HCT116 (cell line): Measurements from ENCODE around the gene GBGT1. TPM values are rescaled to one million over a fixed set of nuclear protein-coding genes. Genes with fewer than 3 reads are reported as not detected.

Source experiments
- ATAC-seq: fragments of 200-7000 bp; cut with Tn5 transposase; 2 replicates; pipeline ENCODE4 v1.9.1; 2020; ENCODE audit warnings: mild to moderate bottlenecking, moderate library complexity
- BruUV-seq: library from RNA; stranded (reverse); fragments of 400-500 nt; replicated peaks from 2 replicates; lab custom pipeline; 2021; lab: Mats Ljungman, UMichigan
- CTCF ChIA-PET: fragments of 300-600 bp; sonication (Branson Sonifier 250); formaldehyde crosslinking; loops from one replicate; lab custom pipeline; 2021; ENCODE audit warnings: antibody characterized with exemption; lab: Charles Lee
- POLR2A ChIA-PET: fragments of 300-600, 350-600 bp; sonication (Branson Sonifier 250); formaldehyde crosslinking; loops from one replicate; lab custom pipeline; 2021; ENCODE audit warnings: antibody characterized with exemption; lab: Charles Lee
- RAD21 ChIA-PET, 2 experiments: fragments of 300-600 bp; sonication (Branson Sonifier 250); formaldehyde crosslinking; loops; one replicate each; lab custom pipeline; 2023; ENCODE audit warnings: low total read pairs in 2 of 2; ENCODE audit not compliant: uncharacterized antibody in 2 of 2, unreplicated experiment in 2 of 2, low non-redundant PET in 1 of 2; lab: Charles Lee
- DNase-seq: peaks from one replicate; pipeline ENCODE4 v3.0.0-alpha.2; 2010; ENCODE audit warnings: low read depth, low spot score
- H2AFZ ChIP-seq: fragments of 200-600 bp; shearing (Covaris generic), sonication (generic); 2 replicates; pipeline ENCODE4 v1.6.1; 2017; ENCODE audit warnings: low read depth, mixed run types, mixed read lengths, antibody characterized with exemption, low read length; ENCODE audit not compliant: poor library complexity, severe bottlenecking
- H3K27ac ChIP-seq: 2 replicates; pipeline ENCODE4 v1.5.1; 2012; ENCODE audit warnings: low read depth, low read length
- H3K27me3 ChIP-seq: fragments of 200-600 bp; sonication (generic); 2 replicates; pipeline ENCODE4 v1.6.1; 2016; ENCODE audit warnings: mixed run types, low read length, mixed read lengths; ENCODE audit not compliant: insufficient read depth
- H3K36me3 ChIP-seq, 2 experiments: fragments of 200-500 bp in 1 of 2; fragments of 200-600 bp in 1 of 2; sonication (Bioruptor generic) in 1 of 2; sonication (generic) in 1 of 2; 2 replicates each; pipeline versions ENCODE4 v1.5.1 to v1.6.1; 2014 to 2016; ENCODE audit warnings: low read length in 2 of 2, inconsistent platforms in 1 of 2, mixed read lengths in 1 of 2, mixed run types in 1 of 2; ENCODE audit not compliant: insufficient read depth in 2 of 2, control insufficient read depth in 1 of 2
- H3K4me1 ChIP-seq, 2 experiments: fragments of 200-600 bp in 1 of 2; sonication (generic) in 1 of 2; 2 replicates each; pipeline versions ENCODE4 v1.5.1 to v1.6.1; 2012 to 2017; ENCODE audit warnings: low read length in 2 of 2, inconsistent platforms in 1 of 2, mild to moderate bottlenecking in 1 of 2, mixed read lengths in 1 of 2, mixed run types in 1 of 2, moderate library complexity in 1 of 2; ENCODE audit not compliant: insufficient read depth in 2 of 2, control insufficient read depth in 1 of 2
- H3K4me2 ChIP-seq: fragments of 200-600 bp; sonication (generic); 2 replicates; pipeline ENCODE4 v1.6.1; 2017; ENCODE audit warnings: mixed run types, low read length, mixed read lengths
- H3K4me3 ChIP-seq, 2 experiments: fragments of 200-600 bp in 1 of 2; sonication (generic) in 1 of 2; replicated peaks in 1 of 2; 2 replicates each; pipeline ENCODE4 v1.5.1; 2011 to 2016; ENCODE audit warnings: low read length in 2 of 2, control low read depth in 1 of 2, low read depth in 1 of 2, mild to moderate bottlenecking in 1 of 2, mixed read lengths in 1 of 2, mixed run types in 1 of 2
- H3K79me2 ChIP-seq: fragments of 200-600 bp; sonication (generic); 2 replicates; pipeline ENCODE4 v1.6.1; 2017; ENCODE audit warnings: mild to moderate bottlenecking, mixed run types, low read length, moderate library complexity, mixed read lengths; ENCODE audit not compliant: insufficient read depth
- H3K9ac ChIP-seq: fragments of 200-600 bp; sonication (generic); 2 replicates; pipeline ENCODE4 v1.6.1; 2016; ENCODE audit warnings: low read length, mixed read lengths
- H3K9me2 ChIP-seq: fragments of 200-600 bp; sonication (generic), shearing (Covaris generic); 2 replicates; pipeline ENCODE4 v1.6.1; 2017; ENCODE audit warnings: mixed run types, mild to moderate bottlenecking, moderate library complexity; ENCODE audit not compliant: insufficient read depth
- H3K9me3 ChIP-seq, 2 experiments: fragments of 200-500 bp in 1 of 2; fragments of 200-600 bp in 1 of 2; sonication (Bioruptor generic) in 1 of 2; sonication (generic) in 1 of 2; 2 replicates each; pipeline ENCODE4 v1.6.1; 2014 to 2017; ENCODE audit warnings: low read length in 2 of 2, mixed read lengths in 2 of 2, inconsistent platforms in 1 of 2, low read depth in 1 of 2, mild to moderate bottlenecking in 1 of 2, mixed run types in 1 of 2, moderate library complexity in 1 of 2; ENCODE audit not compliant: control insufficient read depth in 1 of 2, insufficient read depth in 1 of 2
- H4K20me1 ChIP-seq: fragments of 200-600 bp; sonication (generic), shearing (Covaris generic); 2 replicates; pipeline ENCODE4 v1.6.1; 2017; ENCODE audit warnings: mixed run types, mild to moderate bottlenecking, moderate library complexity; ENCODE audit not compliant: insufficient read depth
- CEBPB ChIP-seq: IDR thresholded peaks from 2 replicates; pipeline ENCODE4 v1.6.1; 2012; ENCODE audit warnings: low read depth
- EGR1 ChIP-seq: IDR thresholded peaks from 2 replicates; pipeline ENCODE4 v1.6.1; 2012; ENCODE audit warnings: low read depth
- EZH2 ChIP-seq: fragments of 200-600 bp; sonication (generic); IDR thresholded peaks from 2 replicates; pipeline ENCODE4 v1.6.1; 2017; ENCODE audit warnings: antibody characterized with exemption, mixed run types
- EZH2phosphoT487 ChIP-seq: fragments of 200-600 bp; IDR thresholded peaks from 2 replicates; pipeline ENCODE4 v1.6.1; 2018; ENCODE audit warnings: antibody characterized with exemption, borderline replicate concordance
- JUND ChIP-seq: IDR thresholded peaks from 2 replicates; pipeline ENCODE4 v1.6.1; 2012
- POLR2A ChIP-seq: IDR thresholded peaks from 2 replicates; pipeline ENCODE4 v1.7.0; 2011; ENCODE audit warnings: borderline replicate concordance; ENCODE audit not compliant: insufficient read depth, insufficient read length; ENCODE audit errors: extremely low read depth
- POLR2AphosphoS5 ChIP-seq: IDR thresholded peaks from 2 replicates; pipeline ENCODE4 v1.6.1; 2011; ENCODE audit warnings: mild to moderate bottlenecking, low read depth, low read length, moderate library complexity
- SIN3A ChIP-seq: IDR thresholded peaks from 2 replicates; pipeline ENCODE4 v1.6.1; 2012; ENCODE audit warnings: low read depth
- SP1 ChIP-seq: IDR thresholded peaks from 2 replicates; pipeline ENCODE4 v1.6.1; 2012; ENCODE audit warnings: low read depth
- TCF7L2 ChIP-seq: IDR thresholded peaks from 2 replicates; pipeline ENCODE4 v1.7.0; 2011; ENCODE audit warnings: borderline replicate concordance, inconsistent platforms; ENCODE audit not compliant: insufficient read depth, insufficient read length; ENCODE audit errors: extremely low read depth
- YY1 ChIP-seq: IDR thresholded peaks from 2 replicates; pipeline ENCODE4 v1.6.1; 2011; ENCODE audit warnings: low read length, low read depth, moderate library complexity, mild to moderate bottlenecking; ENCODE audit not compliant: insufficient replicate concordance; ENCODE audit errors: extremely low read depth
- ZFX ChIP-seq: fragments of 450-650 bp; IDR thresholded peaks from 2 replicates; pipeline ENCODE4 v1.6.1; 2017
- intact Hi-C: fragments of 100-400 bp; cut with micrococcal nuclease; formaldehyde crosslinking; loops from 2 replicates; pipeline ENCODE4 v1.10.0; 2022
- total RNA-seq: library from RNA; stranded (reverse); gene quantifications from one replicate; pipeline ENCODE4 v1.2.1, GENCODE V29; 2021; ENCODE audit not compliant: unreplicated experiment
- TF ChIP-seq, protein P1 (sequence below), 3 experiments: fragments of 200-600 bp in 1 of 3; sonication (generic) in 1 of 3; IDR thresholded peaks in 2 of 3; conservative IDR thresholded peaks in 1 of 3; 2 replicates each; pipeline ENCODE4 v1.5.1; 2012 to 2017; ENCODE audit warnings: low read depth in 2 of 3, low read length in 2 of 3, antibody characterized with exemption in 1 of 3, borderline replicate concordance in 1 of 3, control low read depth in 1 of 3, mild to moderate bottlenecking in 1 of 3, mixed read lengths in 1 of 3, mixed run types in 1 of 3, moderate library complexity in 1 of 3; ENCODE audit not compliant: insufficient read depth in 1 of 3
- TF ChIP-seq, protein P2 (sequence below): IDR thresholded peaks from 2 replicates; pipeline ENCODE4 v1.6.1; 2012
- TF ChIP-seq, protein P3 (sequence below): IDR thresholded peaks from 2 replicates; pipeline ENCODE4 v1.6.1; 2011; ENCODE audit warnings: mild to moderate bottlenecking, low read length, moderate library complexity; ENCODE audit not compliant: insufficient replicate concordance; ENCODE audit errors: extremely low read depth

The GBGT1 gene
- total RNA-seq, 1 experiment from 2014 or later, result 0.34 TPM

DNA sequence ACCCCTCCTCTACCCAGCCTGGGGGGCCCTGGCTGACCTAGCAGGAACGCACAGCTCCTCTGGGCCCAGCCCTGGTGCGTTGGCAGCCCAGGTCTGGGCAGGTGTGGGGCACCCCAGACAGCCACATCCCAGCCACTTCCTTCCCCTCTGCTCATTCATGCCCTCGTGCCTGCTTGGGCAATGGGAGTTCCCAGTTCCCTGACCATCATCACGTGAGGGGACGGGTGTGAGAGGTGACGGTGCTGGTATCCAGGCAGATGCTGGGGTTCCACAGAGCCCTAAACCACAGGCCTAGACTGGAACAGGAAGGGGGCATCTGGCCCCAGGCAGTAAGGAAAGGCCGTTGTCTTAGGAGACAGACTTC, 51.1 kb downstream of the GBGT1 start:
- H4K20me1 ChIP-seq, result no peaks in the 10 kb centered on the region
- H3K79me2 ChIP-seq, result peaks cover 15% of the 10 kb centered on the region; the same call in 1 of the 2 replicates
- H2AFZ ChIP-seq, result no peak overlapping the region
- ATAC-seq, result no peak
- ChIA-PET POLR2A (no interaction called here), RAD21 (interaction anchor here in 1 of 2 experiments (1.1 kb wide), 1 partner anchor 32 kb away, joined by 3 read pairs; no protein-coding TSS in a partner anchor)
- intact Hi-C loops, result no loop called here
- no peak overlapping the region for H3K27ac ChIP-seq
- peaks cover 0 to 12% of the 10 kb centered on the region in 2 experiments; a peak in 2 of 4 replicates for H3K4me1 ChIP-seq
- H3K4me2 ChIP-seq, result no peak overlapping the region
- H3K4me3 ChIP-seq, result no peak overlapping the region
- no peaks in the 10 kb centered on the region for H3K9me3 ChIP-seq
- no peak for DNase-seq
- BruUV-seq, result no TSS peak
- TF ChIP-seq JUND (no peak), POLR2AphosphoS5 (no peak), EGR1 (no peak), ZFX (no peak), SIN3A (no peak), SP1 (no peak), EZH2 (no peak), CEBPB (no peak), TCF7L2 (no peak), EZH2phosphoT487 (no peak), YY1 (no peak), POLR2A (no peak)
- TF ChIP-seq, protein P1, sequence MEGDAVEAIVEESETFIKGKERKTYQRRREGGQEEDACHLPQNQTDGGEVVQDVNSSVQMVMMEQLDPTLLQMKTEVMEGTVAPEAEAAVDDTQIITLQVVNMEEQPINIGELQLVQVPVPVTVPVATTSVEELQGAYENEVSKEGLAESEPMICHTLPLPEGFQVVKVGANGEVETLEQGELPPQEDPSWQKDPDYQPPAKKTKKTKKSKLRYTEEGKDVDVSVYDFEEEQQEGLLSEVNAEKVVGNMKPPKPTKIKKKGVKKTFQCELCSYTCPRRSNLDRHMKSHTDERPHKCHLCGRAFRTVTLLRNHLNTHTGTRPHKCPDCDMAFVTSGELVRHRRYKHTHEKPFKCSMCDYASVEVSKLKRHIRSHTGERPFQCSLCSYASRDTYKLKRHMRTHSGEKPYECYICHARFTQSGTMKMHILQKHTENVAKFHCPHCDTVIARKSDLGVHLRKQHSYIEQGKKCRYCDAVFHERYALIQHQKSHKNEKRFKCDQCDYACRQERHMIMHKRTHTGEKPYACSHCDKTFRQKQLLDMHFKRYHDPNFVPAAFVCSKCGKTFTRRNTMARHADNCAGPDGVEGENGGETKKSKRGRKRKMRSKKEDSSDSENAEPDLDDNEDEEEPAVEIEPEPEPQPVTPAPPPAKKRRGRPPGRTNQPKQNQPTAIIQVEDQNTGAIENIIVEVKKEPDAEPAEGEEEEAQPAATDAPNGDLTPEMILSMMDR (IDR thresholded peaks at IDR 0.05 in 2 of 3, conservative IDR thresholded peaks at IDR 0.05 in 1 of 3; ENCODE audit: borderline replicate concordance in 1 of 3, insufficient read depth in 1 of 3, low read depth in 2 of 3, low read length in 2 of 3), result no peak
- TF ChIP-seq, protein P2, sequence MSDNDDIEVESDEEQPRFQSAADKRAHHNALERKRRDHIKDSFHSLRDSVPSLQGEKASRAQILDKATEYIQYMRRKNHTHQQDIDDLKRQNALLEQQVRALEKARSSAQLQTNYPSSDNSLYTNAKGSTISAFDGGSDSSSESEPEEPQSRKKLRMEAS, result no peak
- TF ChIP-seq, protein P3, sequence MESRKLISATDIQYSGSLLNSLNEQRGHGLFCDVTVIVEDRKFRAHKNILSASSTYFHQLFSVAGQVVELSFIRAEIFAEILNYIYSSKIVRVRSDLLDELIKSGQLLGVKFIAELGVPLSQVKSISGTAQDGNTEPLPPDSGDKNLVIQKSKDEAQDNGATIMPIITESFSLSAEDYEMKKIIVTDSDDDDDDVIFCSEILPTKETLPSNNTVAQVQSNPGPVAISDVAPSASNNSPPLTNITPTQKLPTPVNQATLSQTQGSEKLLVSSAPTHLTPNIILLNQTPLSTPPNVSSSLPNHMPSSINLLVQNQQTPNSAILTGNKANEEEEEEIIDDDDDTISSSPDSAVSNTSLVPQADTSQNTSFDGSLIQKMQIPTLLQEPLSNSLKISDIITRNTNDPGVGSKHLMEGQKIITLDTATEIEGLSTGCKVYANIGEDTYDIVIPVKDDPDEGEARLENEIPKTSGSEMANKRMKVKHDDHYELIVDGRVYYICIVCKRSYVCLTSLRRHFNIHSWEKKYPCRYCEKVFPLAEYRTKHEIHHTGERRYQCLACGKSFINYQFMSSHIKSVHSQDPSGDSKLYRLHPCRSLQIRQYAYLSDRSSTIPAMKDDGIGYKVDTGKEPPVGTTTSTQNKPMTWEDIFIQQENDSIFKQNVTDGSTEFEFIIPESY, result no peak
- TF ChIP-seq, all 23 proteins: peak for 0
- peaks cover 12 to 23% of the 10 kb centered on the region in 2 experiments for H3K36me3 ChIP-seq
- H3K9me2 ChIP-seq, result no peaks in the 10 kb centered on the region
- no peak overlapping the region for H3K9ac ChIP-seq
- CTCF ChIA-PET, result no interaction called here
- H3K27me3 ChIP-seq, result no peaks in the 10 kb centered on the region
